T-helper 2 cell treated with Interferon-gamma antibody and Interleukin-4, amounts not matched to agents 5 μg/mL and 100 μg/mL, for 36 hours (primary cell): ENCODE results near the gene SCTR.

Experiments
- DNase-seq: peaks from one replicate; pipeline ENCODE4 v3.0.0; 2021; ENCODE audit warnings: low spot score
- H3K27ac Mint-ChIP-seq: one replicate; pipeline ENCODE4 v1.8.0; 2021; ENCODE audit warnings: mild to moderate bottlenecking, mixed read lengths
- H3K27me3 Mint-ChIP-seq: one replicate; pipeline ENCODE4 v1.8.0; 2021; ENCODE audit warnings: low read depth, mixed read lengths
- H3K36me3 Mint-ChIP-seq: one replicate; pipeline ENCODE4 v1.8.0; 2021; ENCODE audit warnings: low read depth, mixed read lengths
- H3K4me1 Mint-ChIP-seq: one replicate; pipeline ENCODE4 v1.8.0; 2021; ENCODE audit warnings: low read depth, mixed read lengths
- H3K4me3 Mint-ChIP-seq: one replicate; pipeline ENCODE4 v1.8.0; 2022; ENCODE audit warnings: mild to moderate bottlenecking, moderate library complexity, mixed read lengths
- H3K9me3 Mint-ChIP-seq: one replicate; pipeline ENCODE4 v1.8.0; 2021; ENCODE audit warnings: mixed read lengths

SCTR gene

GRCh38 chr2:119468154-119468955, 55.9 kb downstream of the SCTR start:
- Mint-ChIP-seq H3K36me3 (no peaks in the 10 kb centered on the region), H3K9me3 (no peaks in the 10 kb centered on the region), H3K4me3 (no peak overlapping the region), H3K4me1 (peaks cover 3% of the 10 kb centered on the region), H3K27ac (no peak overlapping the region), H3K27me3 (peaks cover 4% of the 10 kb centered on the region)
- no peak for DNase-seq

GRCh38 chr2:119466373-119466772, 57.9 kb downstream of the SCTR start:
- Mint-ChIP-seq H3K36me3 (no peaks in the 10 kb centered on the region), H3K27me3 (peaks cover 4% of the 10 kb centered on the region), H3K4me1 (peaks cover 8% of the 10 kb centered on the region), H3K27ac (no peak overlapping the region), H3K4me3 (no peak overlapping the region), H3K9me3 (no peaks in the 10 kb centered on the region)
- no peak for DNase-seq

GRCh38 chr2:119465687-119466086, 58.6 kb downstream of the SCTR start:
- no peak overlapping the region for H3K4me3 Mint-ChIP-seq
- H3K27ac Mint-ChIP-seq, result no peak overlapping the region
- no peaks in the 10 kb centered on the region for H3K9me3 Mint-ChIP-seq
- H3K36me3 Mint-ChIP-seq, result no peaks in the 10 kb centered on the region
- H3K4me1 Mint-ChIP-seq, result peaks cover 8% of the 10 kb centered on the region
- H3K27me3 Mint-ChIP-seq, result peaks cover 4% of the 10 kb centered on the region
- DNase-seq, result no peak

- Mint-ChIP-seq H3K27me3 (peaks cover 4% of the 10 kb centered on the region), H3K4me1 (peaks cover 8% of the 10 kb centered on the region), H3K4me3 (no peak overlapping the region), H3K9me3 (no peaks in the 10 kb centered on the region), H3K36me3 (no peaks in the 10 kb centered on the region), H3K27ac (no peak overlapping the region)
- DNase-seq, result no peak
Measured at GRCh38 chr2:119464981-119465380, 59.3 kb downstream of the SCTR start.

- H3K36me3 Mint-ChIP-seq, result no peaks in the 10 kb centered on the region
- no peak overlapping the region for H3K4me3 Mint-ChIP-seq
- DNase-seq, result no peak
- peaks cover 8% of the 10 kb centered on the region for H3K4me1 Mint-ChIP-seq
- peaks cover 4% of the 10 kb centered on the region for H3K27me3 Mint-ChIP-seq
- H3K9me3 Mint-ChIP-seq, result no peaks in the 10 kb centered on the region
- no peak overlapping the region for H3K27ac Mint-ChIP-seq
Measured at GRCh38 chr2:119463990-119464389, 60.3 kb downstream of the SCTR start.

- Mint-ChIP-seq H3K9me3 (no peaks in the 10 kb centered on the region), H3K4me3 (no peak overlapping the region), H3K36me3 (no peaks in the 10 kb centered on the region), H3K27ac (no peak overlapping the region), H3K4me1 (peaks cover 8% of the 10 kb centered on the region), H3K27me3 (no peaks in the 10 kb centered on the region)
- DNase-seq, result peak; percentile 11
Measured at GRCh38 chr2:119463136-119463535, 61.1 kb downstream of the SCTR start.

GRCh38 chr2:119462574-119462973, 61.7 kb downstream of the SCTR start:
- H3K36me3 Mint-ChIP-seq, result no peaks in the 10 kb centered on the region
- H3K9me3 Mint-ChIP-seq, result no peaks in the 10 kb centered on the region
- H3K27ac Mint-ChIP-seq, result no peak overlapping the region
- peaks cover 1% of the 10 kb centered on the region for H3K27me3 Mint-ChIP-seq
- no peak overlapping the region for H3K4me3 Mint-ChIP-seq
- DNase-seq, result no peak
- H3K4me1 Mint-ChIP-seq, result peaks cover 8% of the 10 kb centered on the region

GRCh38 chr2:119461811-119462210, 62.5 kb downstream of the SCTR start:
- no peak for DNase-seq
- Mint-ChIP-seq H3K9me3 (no peaks in the 10 kb centered on the region), H3K4me3 (no peak overlapping the region), H3K4me1 (peaks cover 8% of the 10 kb centered on the region), H3K27ac (no peak overlapping the region), H3K36me3 (no peaks in the 10 kb centered on the region), H3K27me3 (peaks cover 3% of the 10 kb centered on the region)

GRCh38 chr2:119460076-119460475, 64.2 kb downstream of the SCTR start:
- H3K4me1 Mint-ChIP-seq, result peaks cover 8% of the 10 kb centered on the region
- no peaks in the 10 kb centered on the region for H3K9me3 Mint-ChIP-seq
- no peak overlapping the region for H3K4me3 Mint-ChIP-seq
- peaks cover 16% of the 10 kb centered on the region for H3K27me3 Mint-ChIP-seq
- H3K36me3 Mint-ChIP-seq, result no peaks in the 10 kb centered on the region
- no peak for DNase-seq
- H3K27ac Mint-ChIP-seq, result no peak overlapping the region

GRCh38 chr2:119455066-119455718, 69.1 kb downstream of the SCTR start:
- Mint-ChIP-seq H3K4me3 (no peak overlapping the region), H3K4me1 (no peaks in the 10 kb centered on the region), H3K27ac (no peak overlapping the region), H3K36me3 (no peaks in the 10 kb centered on the region), H3K27me3 (peaks cover 17% of the 10 kb centered on the region), H3K9me3 (no peaks in the 10 kb centered on the region)
- DNase-seq, result no peak

- H3K36me3 Mint-ChIP-seq, result no peaks in the 10 kb centered on the region
- H3K4me3 Mint-ChIP-seq, result no peak overlapping the region
- no peaks in the 10 kb centered on the region for H3K9me3 Mint-ChIP-seq
- peaks cover 2% of the 10 kb centered on the region for H3K4me1 Mint-ChIP-seq
- no peak for DNase-seq
- H3K27me3 Mint-ChIP-seq, result peaks cover 17% of the 10 kb centered on the region
- H3K27ac Mint-ChIP-seq, result no peak overlapping the region
Measured at GRCh38 chr2:119453972-119454593, 70.2 kb downstream of the SCTR start.

GRCh38 chr2:119451336-119452050, 72.8 kb downstream of the SCTR start:
- no peak for DNase-seq
- no peak overlapping the region for H3K27ac Mint-ChIP-seq
- H3K4me3 Mint-ChIP-seq, result no peak overlapping the region
- H3K36me3 Mint-ChIP-seq, result no peaks in the 10 kb centered on the region
- H3K4me1 Mint-ChIP-seq, result peaks cover 12% of the 10 kb centered on the region
- H3K9me3 Mint-ChIP-seq, result no peaks in the 10 kb centered on the region
- peaks cover 13% of the 10 kb centered on the region for H3K27me3 Mint-ChIP-seq

GRCh38 chr2:119449521-119449920, 74.8 kb downstream of the SCTR start:
- DNase-seq, result no peak
- H3K36me3 Mint-ChIP-seq, result no peaks in the 10 kb centered on the region
- peaks cover 2% of the 10 kb centered on the region for H3K27me3 Mint-ChIP-seq
- H3K4me3 Mint-ChIP-seq, result no peak overlapping the region
- H3K4me1 Mint-ChIP-seq, result peaks cover 12% of the 10 kb centered on the region
- H3K9me3 Mint-ChIP-seq, result no peaks in the 10 kb centered on the region
- H3K27ac Mint-ChIP-seq, result no peak overlapping the region
